IPS-20b (cell line): ENCODE measurements around the gene METTL21A.

Source experiments
- H3K27ac ChIP-seq: one replicate; pipeline ENCODE4 v1.5.1; 2013; ENCODE audit warnings: low read length
- H3K27me3 ChIP-seq: 2 replicates; pipeline ENCODE4 v1.6.1; 2013; ENCODE audit warnings: mild to moderate bottlenecking, low read length, inconsistent platforms; ENCODE audit not compliant: insufficient read depth
- H3K36me3 ChIP-seq: 2 replicates; pipeline ENCODE4 v1.6.1; 2013; ENCODE audit warnings: low read depth, mild to moderate bottlenecking, inconsistent platforms, low read length, moderate library complexity; ENCODE audit not compliant: insufficient read depth
- H3K4me1 ChIP-seq: 2 replicates; pipeline ENCODE4 v1.6.1; 2013; ENCODE audit warnings: mild to moderate bottlenecking, control low read depth, inconsistent platforms, low read length, moderate library complexity; ENCODE audit not compliant: insufficient read depth
- H3K4me3 ChIP-seq: 2 replicates; pipeline ENCODE4 v1.5.1; 2013; ENCODE audit warnings: mild to moderate bottlenecking, low read length, inconsistent platforms
- H3K9ac ChIP-seq: 2 replicates; pipeline ENCODE4 v1.6.1; 2013; ENCODE audit warnings: low read depth, mild to moderate bottlenecking, inconsistent platforms, low read length, moderate library complexity
- H3K9me3 ChIP-seq: 2 replicates; pipeline ENCODE4 v1.6.1; 2013; ENCODE audit warnings: mild to moderate bottlenecking, low read depth, low read length, inconsistent platforms; ENCODE audit not compliant: insufficient read depth

Gene METTL21A

GRCh38 chr2:207594264-207594663 is 30.9 kb downstream of the METTL21A start:
- Histone ChIP-seq H3K4me3 (no peak overlapping the region), H3K9me3 (no peaks in the 10 kb centered on the region), H3K27me3 (no peaks in the 10 kb centered on the region), H3K36me3 (peaks cover 90% of the 10 kb centered on the region), H3K9ac (no peak overlapping the region), H3K4me1 (no peaks in the 10 kb centered on the region), H3K27ac (no peak overlapping the region)

GRCh38 chr2:207593277-207593676 is 31.9 kb downstream of the METTL21A start:
- no peak overlapping the region for H3K27ac ChIP-seq
- H3K9me3 ChIP-seq = no peaks in the 10 kb centered on the region
- H3K4me3 ChIP-seq = no peak overlapping the region
- no peaks in the 10 kb centered on the region for H3K4me1 ChIP-seq
- no peaks in the 10 kb centered on the region for H3K27me3 ChIP-seq
- H3K9ac ChIP-seq = no peak overlapping the region
- peaks cover 93% of the 10 kb centered on the region for H3K36me3 ChIP-seq

GRCh38 chr2:207589143-207589542 is 36.1 kb downstream of the METTL21A start:
- no peak overlapping the region for H3K9ac ChIP-seq
- no peak overlapping the region for H3K4me3 ChIP-seq
- H3K4me1 ChIP-seq = no peaks in the 10 kb centered on the region
- H3K27ac ChIP-seq = no peak overlapping the region
- no peaks in the 10 kb centered on the region for H3K9me3 ChIP-seq
- peaks cover 93% of the 10 kb centered on the region for H3K36me3 ChIP-seq
- H3K27me3 ChIP-seq = no peaks in the 10 kb centered on the region

- H3K36me3 ChIP-seq = peaks cover 92% of the 10 kb centered on the region
- H3K4me1 ChIP-seq = no peaks in the 10 kb centered on the region
- H3K27ac ChIP-seq = no peak overlapping the region
- H3K9ac ChIP-seq = no peak overlapping the region
- H3K27me3 ChIP-seq = no peaks in the 10 kb centered on the region
- H3K4me3 ChIP-seq = no peak overlapping the region
- no peaks in the 10 kb centered on the region for H3K9me3 ChIP-seq
Observed at GRCh38 chr2:207587305-207587704, 37.9 kb downstream of the METTL21A start.

DNA sequence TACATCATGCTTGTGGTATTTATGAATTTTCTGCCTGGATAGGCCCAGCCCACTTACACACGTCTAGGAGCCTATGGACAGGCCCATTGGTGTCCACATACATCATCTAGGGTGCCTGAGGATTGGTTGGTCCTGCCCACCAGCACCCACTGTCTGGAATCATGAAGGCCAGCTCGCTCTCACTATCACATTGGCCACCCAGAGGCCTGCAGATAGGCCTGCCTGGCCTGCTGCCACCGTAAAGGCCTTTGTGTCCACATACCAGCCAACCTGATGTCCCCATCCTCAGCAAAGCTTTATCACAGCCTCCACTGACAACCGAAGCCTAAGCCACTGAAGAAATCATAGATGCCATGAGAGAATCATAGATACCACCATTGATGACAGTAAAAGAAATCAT is 40.2 kb downstream of the METTL21A start:
- Histone ChIP-seq H3K4me1 (no peaks in the 10 kb centered on the region), H3K4me3 (no peak overlapping the region), H3K36me3 (peaks cover 94% of the 10 kb centered on the region), H3K9me3 (no peaks in the 10 kb centered on the region), H3K9ac (no peak overlapping the region), H3K27me3 (no peaks in the 10 kb centered on the region), H3K27ac (no peak overlapping the region)

- Histone ChIP-seq H3K27ac (no peak overlapping the region), H3K4me3 (no peak overlapping the region), H3K9ac (no peak overlapping the region), H3K9me3 (no peaks in the 10 kb centered on the region), H3K27me3 (no peaks in the 10 kb centered on the region), H3K4me1 (no peaks in the 10 kb centered on the region), H3K36me3 (peaks cover 94% of the 10 kb centered on the region)
Observed at GRCh38 chr2:207571370-207571769, 53.8 kb downstream of the METTL21A start.

DNA sequence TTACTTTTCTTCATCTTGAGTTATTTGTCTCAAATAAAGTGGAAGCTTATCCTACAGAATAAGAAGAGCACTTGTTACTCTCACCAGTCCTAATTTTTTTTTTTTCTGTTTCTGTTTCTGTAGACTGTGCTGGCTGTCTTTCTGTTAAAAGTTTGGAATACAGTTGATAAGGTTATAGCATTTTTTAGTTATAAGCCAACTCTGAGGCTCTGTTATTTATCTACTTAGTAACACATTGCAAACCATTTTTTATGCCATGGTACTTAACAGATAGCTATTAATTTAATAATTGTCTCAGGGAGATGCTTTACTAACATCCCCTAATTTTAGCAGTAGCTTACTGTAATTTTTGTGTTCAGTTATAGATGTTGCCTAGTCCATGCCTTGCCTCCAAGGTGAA is 57.5 kb downstream of the METTL21A start:
- Histone ChIP-seq H3K36me3 (peaks cover 88% of the 10 kb centered on the region), H3K27ac (no peak overlapping the region), H3K4me1 (no peaks in the 10 kb centered on the region), H3K4me3 (no peak overlapping the region), H3K9me3 (no peaks in the 10 kb centered on the region), H3K27me3 (no peaks in the 10 kb centered on the region), H3K9ac (no peak overlapping the region)

GRCh38 chr2:207565736-207566500 is 59.3 kb downstream of the METTL21A start:
- no peaks in the 10 kb centered on the region for H3K9me3 ChIP-seq
- H3K4me1 ChIP-seq = no peaks in the 10 kb centered on the region
- no peaks in the 10 kb centered on the region for H3K27me3 ChIP-seq
- peaks cover 88% of the 10 kb centered on the region for H3K36me3 ChIP-seq
- H3K27ac ChIP-seq = no peak overlapping the region
- no peak overlapping the region for H3K4me3 ChIP-seq
- no peak overlapping the region for H3K9ac ChIP-seq
